GM12878 (cell line): ENCODE results near the gene ENOX1. TPM values are rescaled to one million over a fixed set of nuclear protein-coding genes. Genes with fewer than 3 reads are reported as not detected.

Experiments used
- ATAC-seq: fragments of 200-7000 bp; cut with Tn5 transposase; 3 replicates; pipeline ENCODE4 v1.9.1; 2020; ENCODE audit warnings: mild to moderate bottlenecking, moderate library complexity
- BruUV-seq: library from RNA; stranded (reverse); fragments of 400-500 nt; replicated peaks from 2 replicates; lab custom pipeline; 2021; lab: Mats Ljungman, UMichigan
- CTCF ChIA-PET: fragments of 300-600 bp; sonication (Branson Sonifier 250); formaldehyde crosslinking; extraction: SDS; loops from one replicate; lab custom pipeline; 2021; ENCODE audit warnings: inconsistent platforms; lab: Yijun Ruan, JAX
- POLR2A ChIA-PET: fragments of 350-600 bp; formaldehyde crosslinking; extraction: SDS; loops from one replicate; lab custom pipeline; 2021; ENCODE audit warnings: inconsistent platforms; lab: Charles Lee
- RAD21 ChIA-PET: fragments of 300-600 bp; sonication (Branson Sonifier 250); formaldehyde crosslinking; loops from one replicate; lab custom pipeline; 2023; ENCODE audit warnings: antibody characterized with exemption; ENCODE audit not compliant: unreplicated experiment; lab: Charles Lee
- SMC1A ChIA-PET: fragments of 300-600 bp; sonication (Branson Sonifier 250); formaldehyde crosslinking; loops from one replicate; lab custom pipeline; 2023; ENCODE audit not compliant: unreplicated experiment, uncharacterized antibody; lab: Charles Lee
- DNase-seq: peaks from one replicate; pipeline ENCODE4 v3.0.0-alpha.2; 2011; ENCODE audit warnings: low read depth, low spot score
- FAIRE-seq: peaks from 3 replicates; lab custom pipeline; 2011; peaks lifted over from hg19 to GRCh38; lab: Jason Lieb, UNC
- H2AFZ ChIP-seq: 2 replicates; pipeline ENCODE4 v1.6.0; 2011; ENCODE audit warnings: low read depth, low read length, control low read depth; ENCODE audit not compliant: control insufficient read depth
- H3K27ac ChIP-seq: 2 replicates; pipeline ENCODE4 v1.5.1; 2011; ENCODE audit warnings: control low read depth; ENCODE audit not compliant: control insufficient read depth, insufficient read depth
- H3K27me3 ChIP-seq, 2 experiments: replicated peaks in 1 of 2; 2 replicates each; pipeline versions ENCODE4 v1.6.0 to v1.6.1; 2011; ENCODE audit warnings: low read length in 1 of 2; ENCODE audit not compliant: control insufficient read depth in 2 of 2, insufficient read depth in 2 of 2
- H3K36me3 ChIP-seq, 2 experiments: 2 replicates each; pipeline ENCODE4 v1.5.1; 2011; ENCODE audit warnings: low read length in 1 of 2; ENCODE audit not compliant: control insufficient read depth in 2 of 2, insufficient read depth in 2 of 2
- H3K4me1 ChIP-seq: 2 replicates; pipeline ENCODE4 v1.6.1; 2011; ENCODE audit warnings: mild to moderate bottlenecking, low read length, moderate library complexity, mixed read lengths; ENCODE audit not compliant: control insufficient read depth, insufficient read depth
- H3K4me2 ChIP-seq: 2 replicates; pipeline ENCODE4 v1.6.0; 2011; ENCODE audit warnings: control low read depth; ENCODE audit not compliant: control insufficient read depth, insufficient read depth
- H3K4me3 ChIP-seq: fragments of 200-600 bp; sonication (generic); 2 replicates; pipeline ENCODE4 v1.5.1; 2016
- H3K79me2 ChIP-seq: 2 replicates; pipeline ENCODE4 v1.6.0; 2011; ENCODE audit warnings: low read length; ENCODE audit not compliant: control insufficient read depth, insufficient read depth
- H3K9ac ChIP-seq: 2 replicates; pipeline ENCODE4 v1.8.0; 2011; ENCODE audit warnings: low read length, control low read depth, mixed read lengths; ENCODE audit not compliant: control insufficient read depth, insufficient read depth
- H3K9me3 ChIP-seq: replicated peaks from 3 replicates; pipeline ENCODE4 v1.5.1; 2011; ENCODE audit warnings: mild to moderate bottlenecking, low read length; ENCODE audit not compliant: control insufficient read depth, insufficient read depth
- H4K20me1 ChIP-seq: 2 replicates; pipeline ENCODE4 v1.6.0; 2011; ENCODE audit not compliant: control insufficient read depth, insufficient read depth
- BHLHE40 ChIP-seq, 2 experiments: fragments of 450-650 bp in 1 of 2; IDR thresholded peaks; 2 replicates each; pipeline ENCODE4 v1.6.1; 2011 to 2017; ENCODE audit warnings: low read depth in 2 of 2, borderline replicate concordance in 1 of 2, improper control_type of control experiment in 1 of 2, low read length in 1 of 2, mild to moderate bottlenecking in 1 of 2
- CREB1 ChIP-seq: IDR thresholded peaks from 2 replicates; pipeline ENCODE4 v1.6.1; 2012; ENCODE audit warnings: low read depth, mild to moderate bottlenecking, inconsistent platforms
- EP300 ChIP-seq, 2 experiments: fragments of 150-350 bp in 1 of 2; IDR thresholded peaks; 2 replicates each; pipeline ENCODE4 v1.6.1; 2011 to 2012; ENCODE audit warnings: low read depth in 2 of 2, low read length in 2 of 2, borderline replicate concordance in 1 of 2, improper control_type of control experiment in 1 of 2, inconsistent platforms in 1 of 2; ENCODE audit not compliant: control insufficient read depth in 1 of 2
- JUNB ChIP-seq: IDR thresholded peaks from 2 replicates; pipeline ENCODE4 v1.6.1; 2016; ENCODE audit warnings: antibody characterized with exemption, mild to moderate bottlenecking
- MXI1 ChIP-seq: fragments of 150-350 bp; IDR thresholded peaks from 2 replicates; pipeline ENCODE4 v1.6.1; 2011; ENCODE audit warnings: low read depth, mild to moderate bottlenecking, inconsistent platforms, low read length, improper control_type of control experiment
- NFIC ChIP-seq: IDR thresholded peaks from 2 replicates; pipeline ENCODE4 v1.6.1; 2012; ENCODE audit warnings: low read depth, mild to moderate bottlenecking, inconsistent platforms, low read length, moderate library complexity
- NR2C1 ChIP-seq: fragments of 450-650 bp; IDR thresholded peaks from 2 replicates; pipeline ENCODE4 v1.6.1; 2017; ENCODE audit warnings: antibody characterized with exemption, mild to moderate bottlenecking, moderate library complexity
- PAX5 ChIP-seq: IDR thresholded peaks from 2 replicates; pipeline ENCODE4 v1.6.1; 2011; ENCODE audit warnings: low read depth, low read length, borderline replicate concordance
- RUNX3 ChIP-seq: IDR thresholded peaks from 2 replicates; pipeline ENCODE4 v1.6.1; 2012; ENCODE audit warnings: low read length, inconsistent platforms
- SIX5 ChIP-seq: IDR thresholded peaks from 2 replicates; pipeline ENCODE4 v1.6.1; 2011; ENCODE audit warnings: mild to moderate bottlenecking, low read depth, low read length, moderate library complexity; ENCODE audit not compliant: severe bottlenecking
- SUPT20H ChIP-seq: IDR thresholded peaks from 2 replicates; pipeline ENCODE4 v1.6.1; 2011; ENCODE audit warnings: low read depth, mild to moderate bottlenecking, low read length, moderate library complexity, borderline replicate concordance; ENCODE audit not compliant: control insufficient read depth
- TAF1 ChIP-seq: IDR thresholded peaks from 2 replicates; pipeline ENCODE4 v1.6.1; 2011; ENCODE audit warnings: mild to moderate bottlenecking, low read depth, low read length, borderline replicate concordance
- ZNF24 ChIP-seq: fragments of 450-650 bp; IDR thresholded peaks from 2 replicates; pipeline ENCODE4 v1.6.1; 2017; ENCODE audit warnings: antibody characterized with exemption, mild to moderate bottlenecking
- ZZZ3 ChIP-seq: IDR thresholded peaks from 2 replicates; pipeline ENCODE4 v1.6.1; 2011; ENCODE audit warnings: low read depth; ENCODE audit not compliant: control insufficient read depth, insufficient read length
- WGBS: methylation state at CpG from one replicate; pipeline ENCODE4 v1.1.6; 2016; ENCODE audit warnings: low lambda C conversion rate; ENCODE audit not compliant: insufficient replicate concordance, insufficient coverage; ENCODE audit errors: missing lambda C conversion rate; 5-methylcytosine and 5-hydroxymethylcytosine counted together
- in situ Hi-C: fragments of 300-500 bp; cut with MboI; formaldehyde crosslinking; loops from 9 replicates; pipeline ENCODE4 v1.14.3; 2018; ENCODE audit warnings: mixed read lengths
- intact Hi-C: fragments of 100-400 bp; cut with micrococcal nuclease; formaldehyde crosslinking; loops from one replicate; pipeline ENCODE4 v1.14.2; 2022; ENCODE audit not compliant: unreplicated experiment
- polyA plus RNA-seq, 11 experiments: library from polyadenylated mRNA; depleted of rRNA in 4 of 11; unstranded in 6 of 11; stranded (reverse) in 5 of 11; fragments of >200 nt; fragmentation: Nextera tagmentation in 4 of 11; fragmentation: Illumina TruSeq in 1 of 11; extraction: Ambion mirVana in 4 of 11; extraction: Trizol in 1 of 11; gene quantifications; 1 replicate in 1 of 11; 2 replicates in 10 of 11; pipeline versions ENCODE4 v1.2.1 to v1.2.3, GENCODE V29; 2011 to 2016; ENCODE audit warnings: inconsistent platforms in 2 of 11, missing spikeins in 2 of 11, low read depth in 1 of 11
- total RNA-seq, 4 experiments: library from RNA; depleted of rRNA in 3 of 4; stranded (reverse); fragments of >200 nt in 3 of 4; fragmentation: Illumina TruSeq in 1 of 4; extraction: Trizol in 1 of 4; gene quantifications; 2 replicates each; pipeline versions ENCODE4 v1.2.1 to v1.2.3, GENCODE V29; 2013 to 2021
- TF ChIP-seq, protein P1 (sequence below): IDR thresholded peaks from 2 replicates; pipeline ENCODE4 v1.6.1; 2011; ENCODE audit warnings: borderline replicate concordance, low read depth, mild to moderate bottlenecking, moderate library complexity, mixed read lengths, low read length; ENCODE audit not compliant: insufficient read depth; ENCODE audit errors: extremely low read length
- TF ChIP-seq, protein P2 (sequence below): IDR thresholded peaks from 2 replicates; pipeline ENCODE4 v1.6.1; 2011; ENCODE audit warnings: low read depth, low read length, improper control_type of control experiment, borderline replicate concordance
- TF ChIP-seq, protein P3 (sequence below): IDR thresholded peaks from 2 replicates; pipeline ENCODE4 v1.6.1; 2012; ENCODE audit warnings: low read length, inconsistent platforms

The ENOX1 gene
- total and polyA plus RNA-seq, 10 of the 15 experiments (the other 5 are each of a cell fraction or from before 2014, with no cell fraction given), result 0.11 to 0.26 (median 0.15) TPM

DNA sequence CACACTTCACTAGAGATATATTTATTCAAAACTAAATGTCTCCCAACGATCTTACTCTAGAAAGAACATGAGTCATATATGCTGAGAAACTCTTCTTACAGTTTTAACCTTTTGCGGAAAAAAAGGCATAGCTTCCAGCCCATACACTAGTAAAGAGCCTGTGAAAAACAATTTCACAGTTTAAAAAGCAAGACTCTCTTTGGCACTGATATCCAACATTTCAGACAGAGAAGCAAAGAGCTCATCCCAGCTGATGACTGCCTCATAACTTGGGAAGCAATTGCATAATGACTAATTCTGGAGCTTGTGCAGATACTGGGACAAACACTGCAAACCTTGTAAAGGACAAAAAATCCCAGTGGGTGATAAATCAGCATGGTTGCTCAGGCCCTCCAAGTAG is 88.0 kb downstream of the ENOX1 start (continued):
- TF ChIP-seq, protein P1, sequence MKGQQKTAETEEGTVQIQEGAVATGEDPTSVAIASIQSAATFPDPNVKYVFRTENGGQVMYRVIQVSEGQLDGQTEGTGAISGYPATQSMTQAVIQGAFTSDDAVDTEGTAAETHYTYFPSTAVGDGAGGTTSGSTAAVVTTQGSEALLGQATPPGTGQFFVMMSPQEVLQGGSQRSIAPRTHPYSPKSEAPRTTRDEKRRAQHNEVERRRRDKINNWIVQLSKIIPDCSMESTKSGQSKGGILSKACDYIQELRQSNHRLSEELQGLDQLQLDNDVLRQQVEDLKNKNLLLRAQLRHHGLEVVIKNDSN, result no peak
- no peak for TF ChIP-seq SIX5

DNA sequence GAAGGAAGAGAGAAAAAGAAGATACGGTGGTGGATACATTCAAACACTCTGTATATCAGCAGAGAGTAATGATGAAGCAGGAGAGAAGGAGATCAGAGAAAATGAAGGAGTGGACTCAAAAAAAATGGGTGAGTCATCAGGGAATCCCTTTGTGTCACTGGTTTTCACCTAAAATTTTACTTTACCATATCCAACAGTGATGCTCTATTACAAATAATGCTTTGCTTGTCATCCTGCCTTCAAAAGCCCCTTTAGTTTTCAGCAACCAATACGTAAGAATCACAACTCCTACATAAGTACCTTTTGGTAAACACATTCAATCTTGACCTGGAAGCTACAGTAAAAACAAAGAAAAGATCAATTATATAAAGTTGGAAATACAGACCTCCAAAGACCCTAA is 88.8 kb downstream of the ENOX1 start:
- ChIA-PET RAD21 (no interaction called here), POLR2A (no interaction called here), CTCF (interaction anchor here (1.0 to 1.8 kb wide), 2 partner anchors 9 to 19 kb away, joined by 3 read pairs; no protein-coding TSS in a partner anchor), SMC1A (interaction anchor here (1.0 to 1.4 kb wide), 2 partner anchors 65 to 316 kb away, joined by 3 read pairs; no protein-coding TSS in a partner anchor)
- no TSS peak for BruUV-seq
- Histone ChIP-seq H3K36me3 (no peaks in the 10 kb centered on the region), H3K27me3 (no peaks in the 10 kb centered on the region), H3K4me1 (no peaks in the 10 kb centered on the region), H3K4me3 (no peak overlapping the region), H3K27ac (no peak overlapping the region; the same call in 1 of the 2 replicates), H3K4me2 (no peak overlapping the region), H4K20me1 (no peaks in the 10 kb centered on the region), H3K9me3 (no peaks in the 10 kb centered on the region; the same call in 2 of the 3 replicates), H2AFZ (no peak overlapping the region; the same call in 1 of the 2 replicates), H3K79me2 (no peaks in the 10 kb centered on the region), H3K9ac (no peak overlapping the region)
- FAIRE-seq (no peak), ATAC-seq (peak; percentile 71), DNase-seq (no peak)
- TF ChIP-seq BHLHE40 (IDR thresholded peaks at IDR 0.05; ENCODE audit: borderline replicate concordance in 1 of 2, low read depth in 2 of 2, low read length in 1 of 2), result no peak
- TF ChIP-seq EP300 (IDR thresholded peaks at IDR 0.05; ENCODE audit: borderline replicate concordance in 1 of 2, control insufficient read depth in 1 of 2, low read depth in 2 of 2, low read length in 2 of 2), result peak; percentile 16 to 59; a peak in 1 of 4 replicates
- 0 out of 2 replicates have a peak, but pooled peaks have one; percentile 15 for TF ChIP-seq RUNX3
- TF ChIP-seq ZZZ3, result no peak
- no peak for TF ChIP-seq ZNF24
- 0 out of 2 replicates have a peak, but pooled peaks have one; percentile 23 for TF ChIP-seq CREB1
- TF ChIP-seq, protein P2, sequence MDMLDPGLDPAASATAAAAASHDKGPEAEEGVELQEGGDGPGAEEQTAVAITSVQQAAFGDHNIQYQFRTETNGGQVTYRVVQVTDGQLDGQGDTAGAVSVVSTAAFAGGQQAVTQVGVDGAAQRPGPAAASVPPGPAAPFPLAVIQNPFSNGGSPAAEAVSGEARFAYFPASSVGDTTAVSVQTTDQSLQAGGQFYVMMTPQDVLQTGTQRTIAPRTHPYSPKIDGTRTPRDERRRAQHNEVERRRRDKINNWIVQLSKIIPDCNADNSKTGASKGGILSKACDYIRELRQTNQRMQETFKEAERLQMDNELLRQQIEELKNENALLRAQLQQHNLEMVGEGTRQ, result no peak
- peak; percentile 33 for TF ChIP-seq JUNB
- no peak for TF ChIP-seq MXI1
- no peak for TF ChIP-seq PAX5
- TF ChIP-seq NFIC, result peak; percentile 37; the same call in 1 of the 2 replicates
- TF ChIP-seq NR2C1, result no peak
- no peak for TF ChIP-seq SUPT20H
- no peak for TF ChIP-seq TAF1
- TF ChIP-seq, protein P3, sequence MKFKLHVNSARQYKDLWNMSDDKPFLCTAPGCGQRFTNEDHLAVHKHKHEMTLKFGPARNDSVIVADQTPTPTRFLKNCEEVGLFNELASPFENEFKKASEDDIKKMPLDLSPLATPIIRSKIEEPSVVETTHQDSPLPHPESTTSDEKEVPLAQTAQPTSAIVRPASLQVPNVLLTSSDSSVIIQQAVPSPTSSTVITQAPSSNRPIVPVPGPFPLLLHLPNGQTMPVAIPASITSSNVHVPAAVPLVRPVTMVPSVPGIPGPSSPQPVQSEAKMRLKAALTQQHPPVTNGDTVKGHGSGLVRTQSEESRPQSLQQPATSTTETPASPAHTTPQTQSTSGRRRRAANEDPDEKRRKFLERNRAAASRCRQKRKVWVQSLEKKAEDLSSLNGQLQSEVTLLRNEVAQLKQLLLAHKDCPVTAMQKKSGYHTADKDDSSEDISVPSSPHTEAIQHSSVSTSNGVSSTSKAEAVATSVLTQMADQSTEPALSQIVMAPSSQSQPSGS, result 0 out of 2 replicates have a peak, but pooled peaks have one; percentile 40
- in situ Hi-C loops, result no loop called here
- intact Hi-C loops, result no loop called here
- 12% methylated on average over 2 of the region's 2 CpGs for WGBS
